A673 (cell line): ENCODE results near the gene TASOR. TPM values are rescaled to one million over a fixed set of nuclear protein-coding genes. Genes with fewer than 3 reads are reported as not detected.

Source experiments
- BruUV-seq: library from RNA; stranded (reverse); fragments of 400-500 nt; replicated peaks from 2 replicates; lab custom pipeline; 2021; lab: Mats Ljungman, UMichigan
- CTCF ChIA-PET: fragments of 300-600 bp; sonication (Branson Sonifier 250); formaldehyde crosslinking; loops from one replicate; lab custom pipeline; 2022; ENCODE audit warnings: antibody characterized with exemption; lab: Charles Lee
- POLR2A ChIA-PET: fragments of 300-600 bp; sonication (Branson Sonifier 250); formaldehyde crosslinking; loops from one replicate; lab custom pipeline; 2022; ENCODE audit warnings: antibody characterized with exemption; ENCODE audit not compliant: low non-redundant PET; lab: Charles Lee
- DNase-seq: peaks from one replicate; pipeline ENCODE4 v3.0.0-alpha.2; 2015; ENCODE audit warnings: low spot score
- H3K27ac ChIP-seq: fragments of 200-600 bp; sonication (generic); 2 replicates; pipeline ENCODE4 v1.5.1; 2016; ENCODE audit warnings: mixed run types, low read depth, mild to moderate bottlenecking, mixed read lengths, antibody characterized with exemption, low read length; ENCODE audit not compliant: poor library complexity, severe bottlenecking
- H3K27me3 ChIP-seq: fragments of 200-600 bp; sonication (generic); replicated peaks from 2 replicates; pipeline ENCODE4 v1.6.1; 2017; ENCODE audit warnings: mixed run types, low read depth, mild to moderate bottlenecking, mixed read lengths, antibody characterized with exemption, low read length; ENCODE audit not compliant: insufficient read depth, poor library complexity
- H3K36me3 ChIP-seq: fragments of 200-600 bp; sonication (generic); 2 replicates; pipeline ENCODE4 v1.6.1; 2016; ENCODE audit warnings: mixed run types, mild to moderate bottlenecking, mixed read lengths, antibody characterized with exemption, low read length; ENCODE audit not compliant: insufficient read depth, poor library complexity, severe bottlenecking
- H3K4me1 ChIP-seq: fragments of 200-600 bp; sonication (generic); 2 replicates; pipeline ENCODE4 v1.6.1; 2017; ENCODE audit warnings: mixed run types, mild to moderate bottlenecking, mixed read lengths, antibody characterized with exemption, low read length; ENCODE audit not compliant: insufficient read depth, poor library complexity, severe bottlenecking
- H3K4me3 ChIP-seq: fragments of 200-600 bp; sonication (generic); 2 replicates; pipeline ENCODE4 v1.5.1; 2016; ENCODE audit warnings: low read depth, mixed run types, mild to moderate bottlenecking, mixed read lengths, low read length; ENCODE audit not compliant: poor library complexity, severe bottlenecking
- H3K9me3 ChIP-seq: fragments of 200-600 bp; sonication (generic); 2 replicates; pipeline ENCODE4 v1.6.1; 2016; ENCODE audit warnings: mixed run types, low read depth, mild to moderate bottlenecking, mixed read lengths, antibody characterized with exemption, low read length; ENCODE audit not compliant: poor library complexity, severe bottlenecking
- EZH2 ChIP-seq: fragments of 200-600 bp; sonication (generic); IDR thresholded peaks from 2 replicates; pipeline ENCODE4 v1.6.1; 2017; ENCODE audit warnings: borderline replicate concordance, low read depth, mild to moderate bottlenecking, mixed read lengths, antibody characterized with exemption, low read length; ENCODE audit not compliant: poor library complexity, severe bottlenecking
- intact Hi-C: fragments of 100-400 bp; cut with micrococcal nuclease; formaldehyde crosslinking; loops from one replicate; pipeline ENCODE4 v1.10.0; 2022; ENCODE audit not compliant: unreplicated experiment
- total RNA-seq: library from RNA; stranded (reverse); gene quantifications from 2 replicates; pipeline ENCODE4 v1.2.3, GENCODE V29; 2021
- TF ChIP-seq, protein P1 (sequence below): fragments of 300-800, 200-600 bp; sonication (generic); conservative IDR thresholded peaks from 2 replicates; pipeline ENCODE4 v1.5.1; 2017; ENCODE audit warnings: low read depth, mild to moderate bottlenecking, antibody characterized with exemption, low read length, moderate library complexity, mixed read lengths

The TASOR gene
- total RNA-seq, 1 experiment from 2014 or later, result 29.0 TPM

GRCh38 chr3:56702490-56703315 is 19.6 kb upstream of the TASOR start:
- no peaks in the 10 kb centered on the region for H3K4me1 ChIP-seq
- no peak overlapping the region for H3K27ac ChIP-seq
- CTCF ChIA-PET, result interaction anchor here (0.6 to 1.1 kb wide), 5 partner anchors 95 to 744 kb away, joined by 3 to 23 read pairs (median 4); partner anchors contain the start of gene CCDC66
- BruUV-seq, result no TSS peak
- TF ChIP-seq, protein P1, sequence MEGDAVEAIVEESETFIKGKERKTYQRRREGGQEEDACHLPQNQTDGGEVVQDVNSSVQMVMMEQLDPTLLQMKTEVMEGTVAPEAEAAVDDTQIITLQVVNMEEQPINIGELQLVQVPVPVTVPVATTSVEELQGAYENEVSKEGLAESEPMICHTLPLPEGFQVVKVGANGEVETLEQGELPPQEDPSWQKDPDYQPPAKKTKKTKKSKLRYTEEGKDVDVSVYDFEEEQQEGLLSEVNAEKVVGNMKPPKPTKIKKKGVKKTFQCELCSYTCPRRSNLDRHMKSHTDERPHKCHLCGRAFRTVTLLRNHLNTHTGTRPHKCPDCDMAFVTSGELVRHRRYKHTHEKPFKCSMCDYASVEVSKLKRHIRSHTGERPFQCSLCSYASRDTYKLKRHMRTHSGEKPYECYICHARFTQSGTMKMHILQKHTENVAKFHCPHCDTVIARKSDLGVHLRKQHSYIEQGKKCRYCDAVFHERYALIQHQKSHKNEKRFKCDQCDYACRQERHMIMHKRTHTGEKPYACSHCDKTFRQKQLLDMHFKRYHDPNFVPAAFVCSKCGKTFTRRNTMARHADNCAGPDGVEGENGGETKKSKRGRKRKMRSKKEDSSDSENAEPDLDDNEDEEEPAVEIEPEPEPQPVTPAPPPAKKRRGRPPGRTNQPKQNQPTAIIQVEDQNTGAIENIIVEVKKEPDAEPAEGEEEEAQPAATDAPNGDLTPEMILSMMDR, result peak; percentile 63
- TF ChIP-seq EZH2, result no peak
- intact Hi-C loops, result loop anchor here (1.0 to 2.0 kb wide), 2 partner anchors 96 to 287 kb away; no protein-coding TSS in a partner anchor
- peak; percentile 48 for DNase-seq
- no peaks in the 10 kb centered on the region for H3K36me3 ChIP-seq
- H3K27me3 ChIP-seq, result no peaks in the 10 kb centered on the region
- H3K9me3 ChIP-seq, result no peaks in the 10 kb centered on the region
- POLR2A ChIA-PET, result no interaction called here
- no peak overlapping the region for H3K4me3 ChIP-seq

GRCh38 chr3:56700151-56700550 is 17.1 kb upstream of the TASOR start:
- BruUV-seq, result no TSS peak
- Histone ChIP-seq H3K9me3 (no peaks in the 10 kb centered on the region), H3K27me3 (no peaks in the 10 kb centered on the region), H3K4me3 (no peak overlapping the region), H3K27ac (no peak overlapping the region), H3K4me1 (no peaks in the 10 kb centered on the region), H3K36me3 (no peaks in the 10 kb centered on the region)
- TF ChIP-seq EZH2, result no peak
- TF ChIP-seq, protein P1, result no peak
- ChIA-PET POLR2A (no interaction called here), CTCF (interaction anchor here (0.8 kb wide), 1 partner anchor 99 kb away, joined by 3 read pairs; no protein-coding TSS in a partner anchor)
- intact Hi-C loops, result no loop called here
- no peak for DNase-seq

DNA sequence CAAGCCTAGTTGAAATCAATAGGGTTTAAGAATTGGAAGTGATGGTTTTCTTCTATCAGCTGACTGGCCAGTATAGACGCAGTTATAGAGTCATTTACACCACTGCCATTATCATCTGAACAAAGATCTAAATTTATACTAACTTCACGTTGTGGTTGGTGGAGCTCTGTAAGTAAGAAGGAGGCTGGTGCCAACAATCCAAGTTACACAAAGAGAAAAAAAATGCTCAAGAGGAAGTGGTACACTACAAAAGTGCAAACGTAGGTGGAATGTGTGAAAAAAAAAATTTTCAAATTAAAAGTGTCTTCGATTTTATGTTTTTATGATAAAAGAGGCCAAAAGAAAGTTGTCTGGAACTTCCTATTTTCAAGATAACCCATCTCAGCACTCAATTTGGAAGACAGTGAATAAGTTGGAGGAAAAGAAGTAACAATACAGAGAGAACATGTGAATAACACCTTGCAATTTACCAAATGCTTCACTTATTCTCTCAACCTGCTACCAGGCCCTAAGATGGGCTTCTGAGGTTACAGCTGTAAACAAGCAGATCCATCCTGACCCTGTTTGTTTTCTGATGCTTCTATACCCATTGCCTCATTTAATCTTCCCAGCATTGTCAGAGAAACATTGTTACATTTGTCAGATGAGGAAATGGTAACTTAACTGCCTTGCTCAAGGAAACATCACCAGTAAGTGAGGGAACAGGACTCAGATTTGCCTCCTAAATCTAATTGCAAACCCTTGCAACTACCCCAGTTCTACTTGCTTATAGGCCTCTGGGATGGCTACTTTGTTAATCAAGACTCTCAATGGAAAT is 12.0 kb upstream of the TASOR start:
- H3K36me3 ChIP-seq, result no peaks in the 10 kb centered on the region
- intact Hi-C loops, result no loop called here
- H3K4me3 ChIP-seq, result no peak overlapping the region
- H3K4me1 ChIP-seq, result no peaks in the 10 kb centered on the region
- DNase-seq, result no peak
- ChIA-PET CTCF (no interaction called here), POLR2A (no interaction called here)
- H3K27ac ChIP-seq, result no peak overlapping the region
- TF ChIP-seq, protein P1, result no peak
- no peak for TF ChIP-seq EZH2
- no peaks in the 10 kb centered on the region for H3K27me3 ChIP-seq
- no peaks in the 10 kb centered on the region for H3K9me3 ChIP-seq
- BruUV-seq, result no TSS peak
